CD14-positive monocyte (primary cell): ENCODE measurements around the gene MGME1. TPM values are rescaled to one million over a fixed set of nuclear protein-coding genes. Genes with fewer than 3 reads are reported as not detected.

Source experiments
- DNase-seq, 3 donors: peaks; one replicate each; pipeline ENCODE4 v3.0.0-alpha.2; 2011 to 2022
- H2AFZ ChIP-seq: 2 replicates; pipeline ENCODE4 v1.6.0; 2012; ENCODE audit warnings: mild to moderate bottlenecking, low read depth, low read length, inconsistent platforms; ENCODE audit not compliant: insufficient read depth, poor library complexity, severe bottlenecking
- H3K27ac ChIP-seq, 2 donors: 1 replicate in 1 of 2; 2 replicates in 1 of 2; pipeline ENCODE4 v1.5.1; 2012 to 2013; ENCODE audit warnings: low read length in 2 of 2, control low read depth in 1 of 2, inconsistent platforms in 1 of 2, low read depth in 1 of 2, mild to moderate bottlenecking in 1 of 2
- H3K27me3 ChIP-seq, 2 donors: one replicate each; pipeline versions ENCODE4 v1.6.0 to v1.6.1; 2011 to 2013; ENCODE audit warnings: low read length in 2 of 2; ENCODE audit not compliant: control insufficient read depth in 2 of 2, insufficient read depth in 2 of 2
- H3K36me3 ChIP-seq, 2 donors: replicated peaks in 1 of 2; 1 replicate in 1 of 2; 2 replicates in 1 of 2; pipeline versions ENCODE4 v1.5.1 to v1.6.1; 2012 to 2013; ENCODE audit warnings: low read length in 2 of 2, control low read depth in 1 of 2, inconsistent platforms in 1 of 2, mild to moderate bottlenecking in 1 of 2; ENCODE audit not compliant: insufficient read depth in 2 of 2, control insufficient read depth in 1 of 2
- H3K4me1 ChIP-seq, 2 donors: 1 replicate in 1 of 2; 2 replicates in 1 of 2; pipeline versions ENCODE4 v1.5.1 to v1.6.1; 2012 to 2013; ENCODE audit warnings: low read length in 2 of 2, control low read depth in 1 of 2, inconsistent platforms in 1 of 2, mild to moderate bottlenecking in 1 of 2, moderate library complexity in 1 of 2; ENCODE audit not compliant: insufficient read depth in 2 of 2, control insufficient read depth in 1 of 2
- H3K4me2 ChIP-seq: replicated peaks from 2 replicates; pipeline ENCODE3; 2012; ENCODE audit warnings: low read length, moderate library complexity, mild to moderate bottlenecking; ENCODE audit not compliant: poor library complexity, severe bottlenecking; ENCODE audit errors: extremely low read depth
- H3K4me3 ChIP-seq, 3 experiments: fragments of 200-600 bp in 1 of 3; sonication (generic) in 1 of 3; replicated peaks in 1 of 3; 1 replicate in 2 of 3; 2 replicates in 1 of 3; pipeline ENCODE4 v1.5.1; 2011 to 2013; ENCODE audit warnings: low read length in 3 of 3, mild to moderate bottlenecking in 3 of 3, control low read depth in 2 of 3, low read depth in 2 of 3, inconsistent platforms in 1 of 3, moderate library complexity in 1 of 3
- H3K79me2 ChIP-seq: 2 replicates; pipeline ENCODE4 v1.6.0; 2012; ENCODE audit warnings: mild to moderate bottlenecking, control low read depth, inconsistent platforms, low read length, moderate library complexity; ENCODE audit not compliant: insufficient read depth
- H3K9ac ChIP-seq: 2 replicates; pipeline ENCODE4 v1.6.0; 2017; ENCODE audit warnings: low read length, mild to moderate bottlenecking; ENCODE audit not compliant: insufficient read depth, poor library complexity, severe bottlenecking
- H3K9me3 ChIP-seq, 2 donors: replicated peaks in 1 of 2; 1 replicate in 1 of 2; 2 replicates in 1 of 2; pipeline versions ENCODE4 v1.5.1 to v1.6.1; 2012 to 2013; ENCODE audit warnings: low read length in 2 of 2, control low read depth in 1 of 2; ENCODE audit not compliant: control insufficient read depth in 1 of 2, insufficient read depth in 1 of 2
- H4K20me1 ChIP-seq: 2 replicates; pipeline ENCODE4 v1.6.0; 2012; ENCODE audit warnings: mild to moderate bottlenecking, low read length, control low read depth, moderate library complexity; ENCODE audit not compliant: insufficient read depth
- H3K27ac Mint-ChIP-seq, 7 donors: one replicate each; pipeline ENCODE4 v1.8.0; 2020; ENCODE audit warnings: mild to moderate bottlenecking in 7 of 7, mixed read lengths in 7 of 7, moderate library complexity in 6 of 7, inconsistent platforms in 2 of 7
- H3K27me3 Mint-ChIP-seq, 3 donors: one replicate each; pipeline ENCODE4 v1.8.0; 2021 to 2022; ENCODE audit warnings: low read depth in 3 of 3, mild to moderate bottlenecking in 3 of 3, mixed read lengths in 3 of 3, moderate library complexity in 3 of 3, inconsistent platforms in 1 of 3
- H3K36me3 Mint-ChIP-seq, 2 donors: one replicate each; pipeline ENCODE4 v1.8.0; 2020; ENCODE audit warnings: mixed read lengths in 2 of 2, inconsistent platforms in 1 of 2, mild to moderate bottlenecking in 1 of 2
- H3K4me1 Mint-ChIP-seq: one replicate; pipeline ENCODE4 v1.8.0; 2020; ENCODE audit warnings: mild to moderate bottlenecking, mixed read lengths
- H3K4me3 Mint-ChIP-seq, 2 donors: one replicate each; pipeline ENCODE4 v1.8.0; 2020; ENCODE audit warnings: mild to moderate bottlenecking in 2 of 2, mixed read lengths in 2 of 2, moderate library complexity in 1 of 2
- H3K9me3 Mint-ChIP-seq, 7 donors: one replicate each; pipeline ENCODE4 v1.8.0; 2020 to 2022; ENCODE audit warnings: mixed read lengths in 7 of 7, mild to moderate bottlenecking in 6 of 7, moderate library complexity in 6 of 7, inconsistent platforms in 2 of 7
- CTCF ChIP-seq: fragments of 200-600 bp; IDR thresholded peaks from one replicate; pipeline ENCODE4 v1.8.0; 2022; ENCODE audit warnings: antibody characterized with exemption, mild to moderate bottlenecking
- WGBS: methylation state at CpG from one replicate; pipeline ENCODE4 v1.1.5; 2013; ENCODE audit warnings: missing lambda C conversion rate; ENCODE audit not compliant: insufficient coverage; 5-methylcytosine and 5-hydroxymethylcytosine counted together
- intact Hi-C, 2 donors: fragments of 100-400 bp; cut with micrococcal nuclease; formaldehyde crosslinking; loops; one replicate each; pipeline versions ENCODE4 v1.15.0 to v1.15.1; 2023
- polyA plus RNA-seq, 3 donors: library from polyadenylated mRNA; depleted of rRNA in 1 of 3; unstranded in 2 of 3; stranded (reverse) in 1 of 3; fragments of 300-500 nt in 2 of 3; fragments of >200 nt in 1 of 3; fragmentation: Illumina TruSeq in 2 of 3; gene quantifications; 1 replicate in 2 of 3; 2 replicates in 1 of 3; pipeline ENCODE4 v1.2.3, GENCODE V29; 2012 to 2021

The MGME1 gene
- polyA plus RNA-seq, 3 donors: 2.5 to 20.1 (median 13.4) TPM

DNA sequence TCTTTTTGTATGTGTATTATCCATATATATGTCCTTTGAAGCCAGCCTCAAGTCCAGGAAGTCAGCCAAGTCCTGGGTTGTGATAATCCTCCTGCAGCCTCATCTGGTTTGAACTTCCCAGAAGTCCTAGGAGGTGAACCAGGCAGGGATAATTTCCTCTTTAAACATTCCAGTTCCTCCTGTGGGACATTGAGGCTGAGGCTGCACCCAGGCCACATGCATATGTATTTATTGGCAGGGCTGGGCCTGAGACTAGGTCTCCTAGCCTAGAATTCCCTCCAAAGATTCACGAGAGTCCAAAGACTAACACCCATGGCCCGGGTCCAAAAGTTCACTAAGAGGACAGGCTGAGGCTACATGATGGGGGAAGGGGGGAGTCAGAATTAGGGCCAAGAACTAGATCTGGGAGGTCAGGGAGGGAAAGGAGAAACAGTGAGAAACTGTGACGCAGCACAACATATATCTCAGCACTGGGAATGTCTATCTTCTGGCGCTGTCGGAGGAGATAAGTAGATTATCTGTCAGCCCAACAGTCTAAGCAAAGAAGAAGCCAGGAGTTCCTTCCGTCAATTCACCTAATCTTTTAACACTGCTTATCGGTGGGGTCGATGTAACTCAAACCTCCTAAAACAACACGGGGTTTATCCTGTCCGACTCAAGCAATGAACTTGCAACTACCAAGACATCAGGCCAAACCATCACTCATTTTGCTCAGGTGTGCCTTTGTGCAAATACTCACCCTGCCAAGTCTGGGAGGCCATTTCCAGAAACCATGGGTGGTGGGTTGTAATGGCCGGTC lies 43.5 kb upstream of the MGME1 start:
- DNase-seq: no peak
- no peak overlapping the region for H3K4me3 Mint-ChIP-seq
- WGBS: 96% methylated on average over 7 of the region's 11 CpGs
- no peak for TF ChIP-seq CTCF
- H3K27me3 Mint-ChIP-seq: peaks cover 0 to 5% (median 2%) of the 10 kb centered on the region in 3 donors
- no peak overlapping the region for H3K9ac ChIP-seq
- H3K36me3 Mint-ChIP-seq: no peaks in the 10 kb centered on the region
- H3K79me2 ChIP-seq: no peaks in the 10 kb centered on the region
- no peaks in the 10 kb centered on the region for H3K27me3 ChIP-seq
- no peaks in the 10 kb centered on the region for H3K4me1 ChIP-seq
- no peaks in the 10 kb centered on the region for H3K4me1 Mint-ChIP-seq
- H3K9me3 Mint-ChIP-seq: no peaks in the 10 kb centered on the region
- H3K36me3 ChIP-seq: no peaks in the 10 kb centered on the region
- intact Hi-C loops: no loop called here
- H3K27ac ChIP-seq: no peak overlapping the region
- H3K4me2 ChIP-seq: no peak overlapping the region
- H3K27ac Mint-ChIP-seq: no peak overlapping the region
- no peak overlapping the region for H2AFZ ChIP-seq
- H3K9me3 ChIP-seq: no peaks in the 10 kb centered on the region
- H3K4me3 ChIP-seq: no peak overlapping the region
- no peaks in the 10 kb centered on the region for H4K20me1 ChIP-seq

DNA sequence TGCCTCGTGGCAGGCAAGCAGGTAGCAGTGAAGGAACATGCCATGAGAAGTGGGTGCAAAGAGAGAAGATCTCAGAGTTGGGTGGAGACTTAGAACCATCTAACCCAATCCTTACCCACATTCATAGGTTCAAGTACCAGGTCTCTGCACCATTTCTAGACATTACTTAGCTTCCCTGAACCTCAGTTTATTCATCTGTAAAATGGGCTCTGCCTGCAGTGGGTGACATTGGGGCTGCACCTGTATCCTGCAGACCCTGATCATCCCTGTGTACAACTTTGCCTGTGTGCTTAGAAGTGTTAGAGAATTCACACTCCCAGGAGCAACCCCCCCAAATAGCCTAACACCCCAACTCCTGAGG lies 42.9 kb upstream of the MGME1 start:
- Mint-ChIP-seq H3K27ac (no peak overlapping the region), H3K36me3 (no peaks in the 10 kb centered on the region), H3K4me1 (no peaks in the 10 kb centered on the region), H3K27me3 (peaks cover 0 to 5% (median 2%) of the 10 kb centered on the region in 3 donors), H3K9me3 (no peaks in the 10 kb centered on the region), H3K4me3 (no peak overlapping the region)
- no peaks in the 10 kb centered on the region for H3K4me1 ChIP-seq
- H3K4me3 ChIP-seq: no peak overlapping the region
- H4K20me1 ChIP-seq: no peaks in the 10 kb centered on the region
- H3K9ac ChIP-seq: no peak overlapping the region
- TF ChIP-seq CTCF: no peak
- no peak overlapping the region for H2AFZ ChIP-seq
- H3K36me3 ChIP-seq: no peaks in the 10 kb centered on the region
- no peak overlapping the region for H3K4me2 ChIP-seq
- no peaks in the 10 kb centered on the region for H3K27me3 ChIP-seq
- no CpG with 5 or more reads among the region's 1 CpG for WGBS
- H3K27ac ChIP-seq: no peak overlapping the region
- H3K79me2 ChIP-seq: no peaks in the 10 kb centered on the region
- H3K9me3 ChIP-seq: no peaks in the 10 kb centered on the region
- DNase-seq: no peak
- intact Hi-C loops: no loop called here
